GM12892 (cell line): ENCODE results near the gene MARK1.

Source experiments
- POLR2A ChIP-seq: IDR thresholded peaks from 2 replicates; pipeline ENCODE4 v1.6.1; 2011; ENCODE audit warnings: low read depth, low read length, control low read depth
- POLR2AphosphoS5 ChIP-seq: IDR thresholded peaks from 2 replicates; pipeline ENCODE4 v1.6.1; 2011; ENCODE audit warnings: low read depth, low read length, control low read depth
- TAF1 ChIP-seq: IDR thresholded peaks from 2 replicates; pipeline ENCODE4 v1.6.1; 2011; ENCODE audit warnings: low read depth, mild to moderate bottlenecking, control low read depth, low read length, borderline replicate concordance

DNA sequence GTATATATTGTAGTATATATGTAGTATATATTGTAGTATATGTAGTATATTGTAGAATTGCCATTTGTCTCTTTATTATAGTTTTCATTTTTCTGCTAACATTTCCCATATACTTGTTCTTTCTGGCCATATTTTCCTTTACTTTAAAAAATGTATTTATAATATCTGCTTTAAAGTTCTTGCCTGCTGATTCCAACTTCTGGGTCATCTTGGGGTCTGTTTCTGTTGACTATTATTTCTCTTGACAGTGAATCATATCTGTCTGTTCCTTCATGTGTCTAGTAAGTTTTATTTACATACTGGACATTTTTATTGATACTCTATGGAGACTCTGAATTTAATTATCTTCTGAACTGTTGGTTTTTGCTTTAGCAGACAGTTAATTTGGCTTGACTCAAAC lies 45.9 kb downstream of the MARK1 start:
- TF ChIP-seq POLR2A, result no peak
- no peak for TF ChIP-seq POLR2AphosphoS5
- no peak for TF ChIP-seq TAF1
